ENCODE data around the gene SMOC1.

DNA sequence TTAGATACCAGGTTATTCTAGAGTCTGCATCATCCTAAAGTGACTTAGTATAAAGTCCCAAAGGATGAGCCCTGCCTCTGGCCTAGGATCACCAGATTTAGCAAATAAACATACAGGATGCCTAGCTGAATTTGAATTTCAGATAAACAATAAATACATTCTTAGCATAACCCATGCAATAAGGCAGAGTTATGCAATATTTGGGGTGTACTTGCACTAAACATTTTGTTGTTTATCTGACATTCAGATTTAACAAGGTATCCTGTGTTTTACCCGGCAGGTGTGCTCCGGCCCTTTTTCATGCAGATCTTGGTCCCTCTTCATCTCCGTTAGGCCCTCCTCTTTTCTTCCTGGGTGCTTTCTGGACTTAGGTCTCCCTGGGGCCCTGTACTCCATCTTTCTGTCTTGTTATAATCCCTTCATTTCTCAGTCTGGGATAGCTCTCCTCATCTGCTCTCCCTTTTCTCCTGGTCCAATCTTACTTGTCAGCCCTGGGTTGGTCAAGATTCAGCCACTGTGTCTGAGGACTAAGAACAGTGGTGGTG lies 18.1 kb upstream of the SMOC1 start:
- TF ChIP-seq, protein P1, sequence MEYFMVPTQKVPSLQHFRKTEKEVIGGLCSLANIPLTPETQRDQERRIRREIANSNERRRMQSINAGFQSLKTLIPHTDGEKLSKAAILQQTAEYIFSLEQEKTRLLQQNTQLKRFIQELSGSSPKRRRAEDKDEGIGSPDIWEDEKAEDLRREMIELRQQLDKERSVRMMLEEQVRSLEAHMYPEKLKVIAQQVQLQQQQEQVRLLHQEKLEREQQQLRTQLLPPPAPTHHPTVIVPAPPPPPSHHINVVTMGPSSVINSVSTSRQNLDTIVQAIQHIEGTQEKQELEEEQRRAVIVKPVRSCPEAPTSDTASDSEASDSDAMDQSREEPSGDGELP (CRISPR knock-in tag; IDR thresholded peaks at IDR 0.05; ENCODE audit: borderline replicate concordance) = no peak
- TF ChIP-seq, protein P2, sequence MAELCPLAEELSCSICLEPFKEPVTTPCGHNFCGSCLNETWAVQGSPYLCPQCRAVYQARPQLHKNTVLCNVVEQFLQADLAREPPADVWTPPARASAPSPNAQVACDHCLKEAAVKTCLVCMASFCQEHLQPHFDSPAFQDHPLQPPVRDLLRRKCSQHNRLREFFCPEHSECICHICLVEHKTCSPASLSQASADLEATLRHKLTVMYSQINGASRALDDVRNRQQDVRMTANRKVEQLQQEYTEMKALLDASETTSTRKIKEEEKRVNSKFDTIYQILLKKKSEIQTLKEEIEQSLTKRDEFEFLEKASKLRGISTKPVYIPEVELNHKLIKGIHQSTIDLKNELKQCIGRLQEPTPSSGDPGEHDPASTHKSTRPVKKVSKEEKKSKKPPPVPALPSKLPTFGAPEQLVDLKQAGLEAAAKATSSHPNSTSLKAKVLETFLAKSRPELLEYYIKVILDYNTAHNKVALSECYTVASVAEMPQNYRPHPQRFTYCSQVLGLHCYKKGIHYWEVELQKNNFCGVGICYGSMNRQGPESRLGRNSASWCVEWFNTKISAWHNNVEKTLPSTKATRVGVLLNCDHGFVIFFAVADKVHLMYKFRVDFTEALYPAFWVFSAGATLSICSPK (IDR thresholded peaks at IDR 0.05; ENCODE audit: borderline replicate concordance) = no peak
- TF ChIP-seq SPI1 (IDR thresholded peaks at IDR 0.05; ENCODE audit: borderline replicate concordance, low read depth, low read length) (no peak), POLR3A (IDR thresholded peaks at IDR 0.05; ENCODE audit: borderline replicate concordance, extremely low read depth, insufficient read depth, insufficient read length) (no peak)
